C1 segment of cervical spinal cord (tissue), 14 donors: ENCODE results near the gene FAM222A.
A peak's percentile ranks its signal among the peaks of the same experiment; 100 is the strongest.

Experiments used
- DNase-seq, 14 donors: peaks; one replicate each; lab custom pipeline; 2025; lab: John Stamatoyannopoulos, UW

FAM222A gene

GRCh38 chr12:109797905-109798669 is 84.5 kb downstream of the FAM222A start:
- peak in 3 of 14 donors; percentile 19 to 28 (median 24) for DNase-seq

GRCh38 chr12:109798691-109799090 is 85.1 kb downstream of the FAM222A start:
- no peak for DNase-seq

GRCh38 chr12:109800536-109800935 is 86.9 kb downstream of the FAM222A start:
- DNase-seq, result no peak

GRCh38 chr12:109802828-109803227 is 89.2 kb downstream of the FAM222A start:
- no peak for DNase-seq

- no peak for DNase-seq
These were observed 90.1 kb downstream of the FAM222A start for GRCh38 chr12:109803678-109804077.

- DNase-seq, result peak in 12 of 14 donors; percentile 5 to 66 (median 30)
These were observed 91.5 kb downstream of the FAM222A start for GRCh38 chr12:109804820-109805761.

GRCh38 chr12:109807954-109808643 is 94.5 kb downstream of the FAM222A start:
- DNase-seq, result no peak

- no peak for DNase-seq
These were observed 95.4 kb downstream of the FAM222A start for GRCh38 chr12:109808876-109809646.

GRCh38 chr12:109810954-109811623 is 97.5 kb downstream of the FAM222A start:
- no peak for DNase-seq

DNA sequence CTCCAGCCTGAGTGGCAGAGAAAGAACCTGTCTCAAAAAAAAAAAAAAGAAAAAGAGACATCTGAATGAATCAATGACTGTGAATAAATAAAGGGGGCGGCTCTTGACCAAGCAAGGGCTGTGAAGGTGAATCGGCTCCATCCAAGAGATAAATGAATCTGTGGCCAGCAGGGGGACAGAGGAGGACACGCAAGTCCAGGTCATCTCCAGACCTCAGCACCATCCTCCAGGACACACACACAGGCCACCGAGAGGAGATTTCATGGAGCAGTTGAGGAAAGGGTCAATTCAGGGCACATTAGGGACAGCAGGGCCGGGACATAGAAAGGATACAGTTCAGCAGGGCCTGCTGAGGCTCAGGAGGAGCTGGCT is 98.0 kb downstream of the FAM222A start:
- no peak for DNase-seq

DNA sequence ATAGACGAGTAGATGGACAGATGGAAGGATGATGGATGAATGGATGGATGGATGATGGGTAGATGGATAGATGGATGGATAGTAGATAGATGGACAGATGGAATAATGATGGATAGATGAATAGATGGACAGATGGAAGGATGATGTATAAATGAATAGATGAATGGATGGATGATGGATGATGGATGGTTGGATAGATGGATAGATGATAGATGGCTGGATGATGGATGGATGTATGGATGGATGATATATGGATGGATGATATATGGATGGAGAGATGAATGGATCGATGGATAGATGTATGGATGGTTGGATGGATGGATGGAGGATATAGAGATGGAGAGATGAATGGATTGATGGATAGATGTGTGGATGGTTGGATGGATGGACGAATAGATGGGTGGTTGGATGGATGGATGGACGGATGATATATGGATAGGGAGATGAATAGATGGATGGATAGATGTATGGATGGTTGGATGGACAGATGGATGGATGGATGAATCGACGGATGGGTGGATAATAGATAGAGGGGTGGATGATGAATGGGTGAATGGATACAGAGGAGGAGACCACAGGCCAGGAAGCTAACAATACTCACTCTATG is 100.3 kb downstream of the FAM222A start:
- DNase-seq, result no peak

- DNase-seq, result no peak
These were observed 101.0 kb downstream of the FAM222A start for GRCh38 chr12:109814600-109815150.

GRCh38 chr12:109815225-109815624 is 101.6 kb downstream of the FAM222A start:
- DNase-seq, result no peak

- peak in 1 of 14 donors; percentile 16 for DNase-seq
These were observed 102.4 kb downstream of the FAM222A start for GRCh38 chr12:109815757-109816617.

DNA sequence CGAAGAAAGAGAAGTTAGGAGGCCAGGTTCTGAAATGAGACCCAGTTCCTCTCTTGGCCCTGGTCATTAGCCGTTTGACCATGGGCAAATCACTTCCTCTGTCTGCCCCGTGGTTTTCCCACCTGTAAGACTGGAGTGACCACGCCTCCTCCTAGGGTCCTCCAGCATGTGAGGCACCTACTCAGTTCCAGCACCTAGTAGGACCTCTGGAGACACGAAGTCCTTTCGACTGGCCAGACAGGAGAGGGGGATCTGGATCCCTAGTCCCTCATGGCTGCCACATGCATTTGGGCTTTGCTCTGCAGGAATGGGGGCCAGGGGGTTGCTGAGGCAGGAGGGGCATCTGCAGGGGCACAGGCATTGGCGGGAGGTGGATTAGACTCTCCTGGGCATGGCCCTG is 103.2 kb downstream of the FAM222A start:
- no peak for DNase-seq

- no peak for DNase-seq
These were observed 104.1 kb downstream of the FAM222A start for GRCh38 chr12:109817627-109818231.

- no peak for DNase-seq
These were observed 104.6 kb downstream of the FAM222A start for GRCh38 chr12:109818253-109818652.

DNA sequence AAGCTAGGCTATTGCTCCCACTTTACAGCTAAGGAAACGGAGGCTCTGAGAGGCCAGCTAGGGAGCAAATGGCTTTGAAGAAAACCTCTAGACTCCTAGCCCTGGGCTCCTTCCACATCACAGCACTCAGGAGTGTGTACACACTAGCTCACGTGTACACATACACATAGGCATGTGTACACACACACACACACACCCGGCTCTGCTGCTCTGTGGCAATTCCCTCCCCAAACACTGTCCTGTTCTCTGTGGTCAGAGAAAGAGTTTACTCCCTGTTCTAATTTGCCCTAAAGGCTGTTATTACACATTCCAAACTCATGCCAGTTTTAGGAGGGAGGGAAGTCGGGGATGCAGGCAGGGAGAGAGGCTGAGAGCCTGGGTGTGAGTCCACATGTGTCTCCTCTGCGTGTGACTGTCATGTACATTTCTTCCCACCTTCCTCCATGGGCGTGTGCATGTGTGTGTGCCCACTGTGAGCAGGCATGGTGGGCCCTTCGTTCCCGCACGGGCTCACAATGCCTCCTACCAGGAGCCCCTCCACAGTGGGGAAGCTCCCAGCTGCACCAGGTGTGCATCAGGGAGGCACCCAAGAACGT is 105.4 kb downstream of the FAM222A start:
- no peak for DNase-seq
